Mucosa of descending colon (tissue), 3 donors: ENCODE data around the gene MSLN. TPM values are rescaled to one million over a fixed set of nuclear protein-coding genes. Genes with fewer than 3 reads are reported as not detected.

Experiments
- ATAC-seq: fragments of 200-7000 bp; cut with Tn5 transposase; one replicate; pipeline ENCODE4 v1.9.1; 2020; ENCODE audit warnings: mild to moderate bottlenecking, moderate library complexity
- DNase-seq, 3 donors: peaks; one replicate each; pipeline ENCODE4 v3.0.0-alpha.2; 2020
- H3K36me3 ChIP-seq: fragments of 200-600 bp; one replicate; pipeline ENCODE4 v1.8.0; 2021; ENCODE audit warnings: low read depth, mild to moderate bottlenecking
- H3K4me1 ChIP-seq: fragments of 200-600 bp; one replicate; pipeline ENCODE4 v1.8.0; 2021; ENCODE audit warnings: low read depth, mild to moderate bottlenecking
- H3K4me3 ChIP-seq: fragments of 200-600 bp; one replicate; pipeline ENCODE4 v1.8.0; 2021; ENCODE audit warnings: mild to moderate bottlenecking
- H3K9me3 ChIP-seq: fragments of 200-600 bp; one replicate; pipeline ENCODE4 v1.8.0; 2021; ENCODE audit warnings: mild to moderate bottlenecking
- intact Hi-C, 2 donors: fragments of 100-400 bp; cut with DNase I in 1 of 2; cut with micrococcal nuclease in 1 of 2; formaldehyde crosslinking; loops; one replicate each; pipeline versions ENCODE4 v1.11.0 to v1.11.1; 2022; cut with DNase I, micrococcal nuclease
- total RNA-seq, 3 donors: library from RNA; stranded (reverse); fragmentation: NEBNext Ultra II Directional in 2 of 3; extraction: Animal tissue kit (Norgen Biotek cat#: 25700) in 2 of 3; gene quantifications; one replicate each; pipeline versions ENCODE4 v1.2.1 to v1.2.4, GENCODE V29; 2021 to 2023
- TF ChIP-seq, protein P1 (sequence below): fragments of 200-600 bp; IDR thresholded peaks from one replicate; pipeline ENCODE4 v1.8.0; 2022; ENCODE audit warnings: antibody characterized with exemption, mild to moderate bottlenecking
- donor health status: DM: no; HTN: no; CAD: no; lungs with moderate emphysema.
- donor health status: DM: no; HTN: no; CAD: no.
- donor health status: DM: no; HTN: yes; CAD: no.

Gene MSLN
- total RNA-seq, 3 donors from 2014 or later, result 3.4 to 7.0 (median 4.7) TPM

DNA sequence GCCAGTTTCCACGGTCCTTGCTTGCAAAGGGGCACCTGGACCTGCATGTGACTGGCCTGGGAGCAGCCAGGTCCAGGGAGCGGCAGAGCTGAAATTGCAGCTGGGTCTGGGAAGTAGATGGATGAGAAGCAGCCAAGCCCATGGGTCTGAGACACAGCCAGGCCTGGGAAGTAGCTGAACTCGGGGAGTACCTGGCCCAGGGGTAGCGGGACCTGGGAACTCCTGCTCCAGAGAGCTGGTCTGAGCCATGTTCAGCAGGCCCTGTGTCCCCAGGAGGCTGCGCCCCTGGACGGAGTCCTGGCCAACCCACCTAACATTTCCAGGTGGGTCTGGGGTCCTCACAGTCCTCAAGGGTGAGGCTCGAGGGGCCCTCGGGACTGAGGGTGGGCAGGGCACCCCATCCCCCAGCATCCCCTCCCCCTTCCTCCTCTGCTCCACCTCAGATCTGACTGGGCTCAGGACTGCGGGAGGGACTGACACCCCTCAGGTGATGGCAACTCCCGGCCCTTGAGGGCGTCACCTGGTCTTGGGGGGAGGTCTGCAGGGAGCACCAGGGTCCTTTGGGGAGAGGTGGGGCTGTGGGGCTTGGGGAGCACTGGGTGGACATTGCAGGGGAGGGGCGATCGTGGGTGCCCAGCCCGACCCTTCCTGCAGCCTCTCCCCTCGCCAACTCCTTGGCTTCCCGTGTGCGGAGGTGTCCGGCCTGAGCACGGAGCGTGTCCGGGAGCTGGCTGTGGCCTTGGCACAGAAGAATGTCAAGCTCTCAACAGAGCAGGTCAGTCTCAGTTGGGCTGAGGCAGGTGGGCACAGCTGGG, 3.0 kb downstream of the MSLN start:
- ATAC-seq (no peak), DNase-seq (no peak)
- Histone ChIP-seq H3K4me1 (no peaks in the 10 kb centered on the region), H3K36me3 (no peaks in the 10 kb centered on the region), H3K9me3 (no peaks in the 10 kb centered on the region), H3K4me3 (no peak overlapping the region)
- intact Hi-C loops, result no loop called here
- TF ChIP-seq, protein P1, sequence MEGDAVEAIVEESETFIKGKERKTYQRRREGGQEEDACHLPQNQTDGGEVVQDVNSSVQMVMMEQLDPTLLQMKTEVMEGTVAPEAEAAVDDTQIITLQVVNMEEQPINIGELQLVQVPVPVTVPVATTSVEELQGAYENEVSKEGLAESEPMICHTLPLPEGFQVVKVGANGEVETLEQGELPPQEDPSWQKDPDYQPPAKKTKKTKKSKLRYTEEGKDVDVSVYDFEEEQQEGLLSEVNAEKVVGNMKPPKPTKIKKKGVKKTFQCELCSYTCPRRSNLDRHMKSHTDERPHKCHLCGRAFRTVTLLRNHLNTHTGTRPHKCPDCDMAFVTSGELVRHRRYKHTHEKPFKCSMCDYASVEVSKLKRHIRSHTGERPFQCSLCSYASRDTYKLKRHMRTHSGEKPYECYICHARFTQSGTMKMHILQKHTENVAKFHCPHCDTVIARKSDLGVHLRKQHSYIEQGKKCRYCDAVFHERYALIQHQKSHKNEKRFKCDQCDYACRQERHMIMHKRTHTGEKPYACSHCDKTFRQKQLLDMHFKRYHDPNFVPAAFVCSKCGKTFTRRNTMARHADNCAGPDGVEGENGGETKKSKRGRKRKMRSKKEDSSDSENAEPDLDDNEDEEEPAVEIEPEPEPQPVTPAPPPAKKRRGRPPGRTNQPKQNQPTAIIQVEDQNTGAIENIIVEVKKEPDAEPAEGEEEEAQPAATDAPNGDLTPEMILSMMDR, result no peak

- TF ChIP-seq, protein P1, result no peak
- intact Hi-C loops, result no loop called here
- ATAC-seq (no peak), DNase-seq (no peak)
- H3K4me1 ChIP-seq, result no peaks in the 10 kb centered on the region
- no peaks in the 10 kb centered on the region for H3K9me3 ChIP-seq
- H3K36me3 ChIP-seq, result no peaks in the 10 kb centered on the region
- H3K4me3 ChIP-seq, result no peak overlapping the region
These were observed 3.7 kb downstream of the MSLN start for GRCh38 chr16:764184-764750.

GRCh38 chr16:764848-765487, 4.4 kb downstream of the MSLN start:
- DNase-seq, result no peak
- Histone ChIP-seq H3K4me3 (no peak overlapping the region), H3K4me1 (no peaks in the 10 kb centered on the region), H3K36me3 (no peaks in the 10 kb centered on the region), H3K9me3 (no peaks in the 10 kb centered on the region)
- intact Hi-C loops, result no loop called here
- TF ChIP-seq, protein P1, result no peak
- ATAC-seq, result no peak

DNA sequence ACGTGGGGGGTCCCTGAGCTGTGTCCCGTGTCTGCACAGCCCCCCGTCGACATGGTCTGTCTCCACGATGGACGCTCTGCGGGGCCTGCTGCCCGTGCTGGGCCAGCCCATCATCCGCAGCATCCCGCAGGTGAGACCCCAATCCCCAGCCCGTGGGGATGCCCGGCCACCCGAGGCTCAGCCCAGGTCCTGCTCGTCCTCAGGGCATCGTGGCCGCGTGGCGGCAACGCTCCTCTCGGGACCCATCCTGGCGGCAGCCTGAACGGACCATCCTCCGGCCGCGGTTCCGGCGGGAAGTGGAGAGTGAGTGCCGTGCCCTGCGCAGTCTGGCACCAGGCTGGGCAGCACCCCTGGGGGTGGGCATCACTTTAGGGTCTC, 4.9 kb downstream of the MSLN start:
- ATAC-seq (no peak), DNase-seq (no peak)
- intact Hi-C loops, result no loop called here
- no peak overlapping the region for H3K4me3 ChIP-seq
- no peaks in the 10 kb centered on the region for H3K4me1 ChIP-seq
- TF ChIP-seq, protein P1, result no peak
- no peaks in the 10 kb centered on the region for H3K9me3 ChIP-seq
- no peaks in the 10 kb centered on the region for H3K36me3 ChIP-seq

DNA sequence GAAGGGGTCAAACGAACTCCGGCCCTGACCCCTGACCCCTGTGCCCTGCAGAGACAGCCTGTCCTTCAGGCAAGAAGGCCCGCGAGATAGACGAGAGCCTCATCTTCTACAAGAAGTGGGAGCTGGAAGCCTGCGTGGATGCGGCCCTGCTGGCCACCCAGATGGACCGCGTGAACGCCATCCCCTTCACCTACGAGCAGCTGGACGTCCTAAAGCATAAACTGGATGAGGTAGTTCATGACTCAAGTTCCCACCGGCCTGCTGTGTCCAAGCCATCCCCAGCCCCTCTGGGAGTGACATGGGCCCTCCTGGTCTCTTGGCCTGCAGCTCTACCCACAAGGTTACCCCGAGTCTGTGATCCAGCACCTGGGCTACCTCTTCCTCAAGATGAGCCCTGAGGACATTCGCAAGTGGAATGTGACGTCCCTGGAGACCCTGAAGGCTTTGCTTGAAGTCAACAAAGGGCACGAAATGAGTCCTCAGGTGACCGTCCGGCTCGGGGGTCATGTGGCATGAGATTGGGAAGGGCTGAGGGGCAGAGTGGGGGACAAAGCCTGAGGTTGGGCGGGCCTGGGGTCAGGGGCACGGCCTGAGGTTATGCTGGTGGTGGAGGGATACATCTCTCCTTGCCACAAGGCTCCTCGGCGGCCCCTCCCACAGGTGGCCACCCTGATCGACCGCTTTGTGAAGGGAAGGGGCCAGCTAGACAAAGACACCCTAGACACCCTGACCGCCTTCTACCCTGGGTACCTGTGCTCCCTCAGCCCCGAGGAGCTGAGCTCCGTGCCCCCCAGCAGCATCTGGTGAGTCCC, 5.7 kb downstream of the MSLN start:
- no peaks in the 10 kb centered on the region for H3K9me3 ChIP-seq
- no peak overlapping the region for H3K4me3 ChIP-seq
- H3K36me3 ChIP-seq, result no peaks in the 10 kb centered on the region
- TF ChIP-seq, protein P1, result no peak
- intact Hi-C loops, result no loop called here
- ATAC-seq (no peak), DNase-seq (no peak)
- H3K4me1 ChIP-seq, result no peaks in the 10 kb centered on the region
